ENCODE data around the gene PDK4.
A peak's percentile ranks its signal among the peaks of the same experiment; 100 is the strongest.
"Not testable (repeated sequence)": the region's sequence is repeated elsewhere in the genome, so short reads cannot be mapped to it uniquely, and the experiment has no call there.

PDK4 gene

GRCh38 chr7:95558864-95559263 is 37.5 kb downstream of the PDK4 start:
- no peak for DNase-seq

GRCh38 chr7:95556777-95557176 is 39.5 kb downstream of the PDK4 start:
- DNase-seq, result no peak

- no peak for DNase-seq
Measured at GRCh38 chr7:95553939-95554338, 42.4 kb downstream of the PDK4 start.

DNA sequence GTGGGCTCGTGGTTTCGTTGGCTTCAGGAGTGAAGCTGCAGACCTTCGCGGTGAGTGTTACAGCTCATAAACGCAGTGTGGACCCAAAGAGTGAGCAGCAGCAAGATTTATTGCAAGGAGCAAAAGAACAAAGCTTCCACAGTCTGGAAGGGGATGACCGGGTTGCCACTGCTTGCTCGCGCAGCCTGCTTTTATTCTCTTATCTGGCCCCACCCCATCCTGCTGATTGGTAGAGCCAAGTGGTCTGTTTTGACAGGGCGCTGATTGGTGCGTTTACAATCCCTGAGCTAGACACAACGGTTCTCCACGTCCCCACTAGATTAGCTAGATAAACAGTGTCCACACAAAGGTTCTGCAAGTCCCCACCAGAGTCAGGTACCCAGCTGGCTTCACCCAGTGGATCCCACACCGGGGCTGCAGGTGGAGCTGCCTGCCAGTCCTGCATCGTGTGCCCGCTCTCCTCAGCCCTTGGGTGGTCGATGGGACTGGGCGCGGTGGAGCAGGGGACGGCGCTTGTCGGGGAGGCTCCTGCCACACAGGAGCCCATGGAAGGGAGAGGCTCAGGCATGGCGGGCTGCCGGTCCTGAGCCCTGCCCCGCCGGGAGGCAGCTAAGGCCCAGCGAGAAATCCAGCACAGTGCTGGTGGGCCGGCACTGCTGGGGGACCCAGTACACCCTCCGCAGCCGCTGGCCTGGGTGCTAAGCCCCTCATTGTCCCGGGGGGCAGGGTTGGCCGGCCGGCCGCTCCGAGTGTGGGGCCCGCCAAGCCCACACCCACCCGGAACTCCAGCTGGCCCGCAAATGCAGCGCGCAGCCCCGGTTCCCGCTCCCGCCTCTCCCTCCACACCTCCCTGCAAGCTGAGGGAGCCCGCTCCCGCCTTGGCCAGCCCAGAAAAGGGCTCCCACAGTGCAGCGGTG is 44.0 kb downstream of the PDK4 start:
- DNase-seq, result not testable (repeated sequence)

- no peak for DNase-seq
Measured at GRCh38 chr7:95550546-95550945, 45.8 kb downstream of the PDK4 start.

DNA sequence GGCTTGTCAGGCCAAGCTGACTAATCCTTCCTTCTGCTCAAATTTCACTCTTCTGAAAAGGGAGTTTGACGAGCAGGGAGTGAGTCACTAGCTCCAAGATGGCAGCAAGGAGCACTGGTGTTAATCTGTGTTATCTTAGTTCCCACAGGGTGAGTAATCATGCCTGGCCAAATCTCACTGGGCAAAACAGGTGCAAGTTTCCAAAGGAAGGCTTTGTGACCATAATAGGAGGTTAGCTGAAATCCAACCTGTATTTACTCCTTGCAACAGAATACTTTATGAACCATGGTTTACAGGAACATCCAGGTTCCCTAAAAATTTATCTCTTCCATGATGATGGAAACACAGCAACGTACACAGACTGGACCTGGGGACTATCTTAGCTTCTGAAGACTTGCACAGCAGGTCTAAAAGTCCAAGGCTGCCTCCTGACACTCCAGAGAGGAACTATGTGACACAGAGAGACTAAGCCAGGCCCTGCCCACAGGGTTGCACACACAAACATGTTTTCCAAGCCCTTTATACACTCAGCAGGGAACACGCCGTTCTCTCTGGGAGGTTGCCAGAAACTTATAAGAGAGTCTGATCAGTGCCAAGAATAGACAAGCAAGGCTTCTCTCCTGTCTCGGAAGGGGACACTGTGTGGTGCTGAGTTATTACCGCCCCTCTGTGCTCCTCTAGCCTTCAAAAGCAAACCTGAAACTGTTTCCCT is 46.3 kb downstream of the PDK4 start:
- DNase-seq, result peak; percentile 76

GRCh38 chr7:95547361-95548348 is 48.7 kb downstream of the PDK4 start:
- no peak for DNase-seq

DNA sequence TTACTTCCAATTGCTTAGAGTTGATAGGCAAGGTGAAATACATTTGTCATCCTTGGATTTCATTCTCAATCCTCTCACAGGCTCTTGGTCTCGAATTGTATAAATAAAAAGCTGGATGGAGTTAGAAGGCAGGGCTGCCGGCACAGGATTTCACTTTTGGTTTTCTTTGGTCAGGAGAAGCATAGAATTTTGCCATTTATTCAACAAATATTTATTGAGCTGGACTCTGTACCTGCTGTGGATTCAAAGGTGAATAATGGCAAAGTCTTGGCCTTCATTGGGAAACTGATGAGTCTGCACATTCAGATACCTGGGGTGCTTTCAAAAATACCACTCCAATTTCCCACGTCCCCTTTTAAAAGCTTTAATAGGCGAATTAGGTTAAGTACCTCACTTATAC is 49.7 kb downstream of the PDK4 start:
- no peak for DNase-seq

- no peak for DNase-seq
Measured at GRCh38 chr7:95545673-95546072, 50.6 kb downstream of the PDK4 start.

- DNase-seq, result no peak
Measured at GRCh38 chr7:95545007-95545615, 51.2 kb downstream of the PDK4 start.

DNA sequence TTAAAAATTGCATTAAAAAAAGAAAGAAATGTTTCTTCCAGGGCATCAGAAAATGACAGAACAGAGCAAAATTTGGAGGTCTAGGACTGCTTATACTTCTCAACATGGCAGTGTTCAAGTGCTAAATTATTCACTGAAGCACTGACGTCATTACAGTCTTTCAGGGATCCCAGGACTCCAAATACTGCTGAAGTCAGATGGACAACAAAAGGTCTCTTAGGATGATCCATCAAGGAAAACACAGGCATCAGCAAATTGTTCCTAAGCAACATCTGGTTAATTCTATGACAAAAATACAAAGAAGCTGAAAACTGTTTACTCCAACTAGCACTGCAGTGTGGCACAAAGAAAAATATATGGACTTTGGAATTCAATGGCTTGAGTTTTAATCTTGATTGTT is 52.1 kb downstream of the PDK4 start:
- no peak for DNase-seq

DNA sequence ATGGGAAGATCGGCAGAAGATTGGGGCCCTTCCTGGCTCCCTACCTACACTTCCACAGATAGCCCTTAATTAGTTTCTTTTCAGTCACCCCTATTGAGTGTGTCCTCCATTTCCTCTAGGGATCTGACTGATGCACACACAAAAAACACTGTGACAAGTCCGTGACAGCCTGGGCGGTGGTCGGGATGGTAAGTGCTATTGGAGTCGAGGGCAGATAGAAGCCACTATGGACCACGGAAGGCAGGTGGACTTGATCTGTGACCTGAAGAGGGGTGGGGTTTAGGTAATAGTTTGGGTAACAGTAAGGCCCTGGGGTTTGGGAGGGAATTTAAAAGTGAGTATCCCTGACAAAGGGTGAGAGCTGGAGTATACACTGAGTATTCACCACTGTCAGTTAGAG is 53.0 kb downstream of the PDK4 start:
- no peak for DNase-seq

GRCh38 chr7:95540366-95540765 is 56.0 kb downstream of the PDK4 start:
- DNase-seq, result no peak

DNA sequence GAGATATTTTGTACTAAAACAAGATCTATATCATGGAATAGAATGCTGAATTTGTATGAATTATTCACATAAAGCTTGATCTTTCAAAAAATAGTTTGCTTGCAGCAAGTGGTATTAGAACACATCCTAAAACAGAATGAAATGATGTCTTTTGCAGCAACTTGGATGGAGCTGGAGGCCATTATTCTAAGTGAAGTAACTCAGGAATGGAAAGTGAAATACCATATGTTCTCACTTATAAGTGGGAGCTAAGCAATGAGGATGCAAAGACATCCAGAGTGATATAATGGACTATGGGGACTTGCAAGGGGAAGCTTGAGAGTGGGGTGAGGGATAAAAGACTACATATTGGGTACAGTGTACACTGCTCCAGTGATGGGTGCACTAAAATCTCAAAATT is 56.9 kb downstream of the PDK4 start:
- no peak for DNase-seq

DNA sequence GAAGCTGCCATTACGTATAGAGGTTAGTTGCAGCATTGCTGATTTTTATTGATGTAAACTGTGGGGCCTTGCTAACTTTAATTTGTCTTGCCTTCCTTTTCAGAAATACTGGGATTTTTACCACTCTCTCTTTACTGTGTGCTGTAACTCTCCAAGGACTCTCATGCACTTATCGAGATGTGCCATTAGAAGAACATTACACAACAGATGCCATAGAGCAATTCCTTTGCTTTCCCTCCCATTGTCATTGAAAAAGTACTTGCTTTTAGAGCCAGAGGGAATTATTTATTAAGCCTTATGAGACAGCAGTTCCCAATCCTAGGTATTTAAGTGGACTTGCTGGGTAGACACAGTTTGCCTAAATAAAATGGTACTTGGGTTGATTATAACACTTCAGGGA is 58.8 kb downstream of the PDK4 start:
- no peak for DNase-seq

GRCh38 chr7:95536656-95537311 is 59.5 kb downstream of the PDK4 start:
- DNase-seq, result no peak

- DNase-seq, result no peak
Measured at GRCh38 chr7:95535662-95536061, 60.7 kb downstream of the PDK4 start.

GRCh38 chr7:95534796-95535195 is 61.5 kb downstream of the PDK4 start:
- no peak for DNase-seq
